Renal cortical epithelial cell (primary cell): Measurements from ENCODE around the gene ADCY1. TPM values are rescaled to one million over a fixed set of nuclear protein-coding genes. Genes with fewer than 3 reads are reported as not detected.
"Not testable (repeated sequence)": the region's sequence is repeated elsewhere in the genome, so short reads cannot be mapped to it uniquely, and the experiment has no call there.

Experiments
- DNase-seq: peaks from one replicate; pipeline ENCODE4 v3.0.0-alpha.2; 2011; ENCODE audit warnings: low read depth
- total RNA-seq: library from RNA; depleted of rRNA; stranded (reverse); fragments of >200 nt; gene quantifications from 2 replicates; pipeline ENCODE4 v1.2.3, GENCODE V29; 2014

The ADCY1 gene
- 0.10 and 0.87 TPM in 2 replicates for total RNA-seq

DNA sequence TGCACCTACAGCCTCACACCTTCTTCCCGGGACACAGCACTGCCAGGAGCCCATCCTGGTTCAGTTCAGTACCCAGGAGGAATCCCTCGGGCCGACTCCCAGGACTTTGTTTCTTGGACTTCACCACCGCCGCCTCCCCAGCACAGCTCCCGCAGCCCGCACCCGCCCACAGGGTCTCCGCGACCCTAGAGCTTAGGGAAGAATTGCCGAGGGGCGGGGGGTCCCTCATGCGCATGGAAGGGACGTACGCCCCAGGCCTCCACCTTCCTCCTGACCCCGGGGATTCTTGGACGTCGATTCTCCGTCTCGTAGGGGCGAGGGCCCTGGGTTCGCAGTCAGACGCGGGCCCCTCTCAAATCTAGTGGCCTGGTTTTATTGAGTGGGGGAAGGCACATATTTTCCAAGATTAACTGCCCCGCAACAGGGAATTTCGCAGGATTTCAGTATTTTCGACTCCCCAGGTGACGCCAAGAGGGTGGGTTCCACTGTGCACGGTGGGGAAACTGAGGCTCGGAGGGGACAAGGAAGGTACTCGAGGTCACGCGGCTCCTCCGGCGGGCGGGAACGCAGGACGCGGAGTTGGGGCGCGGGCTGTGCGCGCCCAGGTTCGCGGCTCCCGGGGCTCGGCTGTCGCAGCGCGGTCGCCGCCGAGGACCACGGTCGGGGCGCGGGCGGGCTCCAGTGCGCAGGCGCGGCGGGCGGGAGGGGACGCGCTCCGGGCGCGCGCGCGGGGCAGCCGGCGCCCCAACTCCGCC is at the start of gene ADCY1:
TSS of gene ADCY1 (plus strand) at position 708 of the 755 bp plus-strand sequence. CDS start 176 bp downstream, outside the sequence.
- DNase-seq: no peak

DNA sequence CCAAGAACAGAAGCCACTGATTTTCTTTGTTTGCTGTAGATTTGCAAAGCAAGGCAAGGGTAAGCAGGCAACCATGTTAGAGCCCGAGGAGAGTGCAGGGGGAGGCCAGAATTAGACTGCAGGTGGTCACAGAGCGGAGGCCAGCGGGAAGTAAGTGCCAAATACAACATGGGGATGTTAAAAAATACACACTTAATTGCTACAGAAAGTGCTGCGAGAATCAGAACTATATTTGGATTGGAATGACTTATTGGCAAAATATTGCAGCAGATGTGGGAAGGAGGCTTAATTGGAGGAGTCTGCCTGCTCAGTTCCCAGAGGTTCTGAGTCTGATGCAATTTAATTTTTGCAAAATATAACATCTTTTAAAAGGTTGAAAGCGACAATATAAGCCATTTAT is 49.7 kb upstream of the ADCY1 start:
- no peak for DNase-seq

DNA sequence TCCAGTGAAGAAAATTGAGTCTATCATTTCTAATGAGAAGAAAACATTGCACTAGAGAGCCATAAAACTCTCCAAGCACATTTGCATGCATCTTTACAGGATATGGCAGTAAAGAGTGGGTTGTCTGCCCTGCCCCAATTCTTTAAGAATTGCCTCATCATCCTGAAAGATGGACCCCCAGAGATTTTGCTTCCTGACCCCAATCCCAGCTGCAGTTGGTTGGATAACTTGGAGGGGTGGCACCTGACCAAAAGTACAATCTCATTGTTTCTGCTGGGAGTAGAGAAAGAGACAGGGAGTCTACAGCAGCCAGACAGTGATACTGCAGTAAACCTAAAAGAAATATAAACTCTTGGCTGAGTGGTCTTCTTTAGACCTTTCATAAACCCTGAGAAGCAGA is 49.1 kb upstream of the ADCY1 start:
- no peak for DNase-seq

DNA sequence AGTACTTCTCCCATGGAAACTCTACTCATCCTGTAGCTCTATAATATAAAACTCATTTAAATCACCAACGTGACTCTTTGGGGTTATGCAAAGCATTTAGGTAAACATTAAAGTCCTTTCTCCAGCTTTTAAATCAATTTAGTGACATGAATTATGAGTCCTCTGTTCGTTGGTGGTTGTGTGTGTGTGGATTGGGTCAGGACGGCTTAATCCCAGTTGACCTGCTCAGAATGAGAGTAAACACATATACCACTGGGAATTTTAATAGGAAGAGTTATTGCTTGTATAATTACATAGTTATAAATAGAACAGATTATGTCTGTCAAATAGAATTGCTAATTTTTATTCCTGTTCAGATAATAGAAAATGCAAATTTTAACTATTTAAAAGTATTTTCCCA is 30.7 kb upstream of the ADCY1 start:
- no peak for DNase-seq

DNA sequence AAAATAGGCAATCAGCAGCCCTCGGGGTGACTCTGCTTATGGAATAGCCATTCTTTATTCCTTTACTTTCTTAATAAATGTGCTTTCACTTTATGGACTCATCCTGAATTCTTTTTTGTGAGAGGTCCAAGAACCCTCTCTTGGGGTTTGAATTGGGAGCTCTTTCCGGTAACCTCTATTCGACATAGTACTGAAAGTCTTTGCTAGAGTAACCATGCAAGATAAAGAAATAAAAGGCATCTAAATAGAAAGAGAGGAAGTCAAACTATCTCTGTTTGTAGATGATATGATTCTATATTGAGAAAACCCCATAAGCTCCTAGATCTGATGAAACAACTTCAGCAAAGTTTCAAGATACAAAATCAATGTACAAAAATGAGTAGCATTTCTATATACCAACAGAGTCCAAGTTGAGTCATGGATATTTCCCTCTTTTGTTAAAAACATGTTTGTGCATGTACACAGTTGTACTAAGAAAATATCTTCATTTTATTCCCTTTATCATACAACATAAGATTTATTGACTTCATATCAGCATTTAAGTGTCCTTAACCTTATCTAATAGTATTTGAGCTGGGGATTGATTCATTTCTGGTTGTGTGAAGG is 29.0 kb upstream of the ADCY1 start:
- not testable (repeated sequence) for DNase-seq

DNA sequence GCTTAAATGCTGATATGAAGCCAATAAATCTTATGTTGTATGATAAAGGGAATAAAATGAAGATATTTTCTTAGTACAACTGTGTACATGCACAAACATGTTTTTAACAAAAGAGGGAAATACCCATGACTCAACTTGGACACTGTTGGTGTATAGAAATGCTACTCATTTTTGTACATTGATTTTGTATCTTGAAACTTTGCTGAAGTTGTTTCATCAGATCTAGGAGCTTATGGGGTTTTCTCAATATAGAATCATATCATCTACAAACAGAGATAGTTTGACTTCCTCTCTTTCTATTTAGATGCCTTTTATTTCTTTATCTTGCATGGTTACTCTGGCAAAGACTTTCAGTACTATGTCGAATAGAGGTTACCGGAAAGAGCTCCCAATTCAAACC is 25.3 kb upstream of the ADCY1 start:
- DNase-seq: not testable (repeated sequence)

DNA sequence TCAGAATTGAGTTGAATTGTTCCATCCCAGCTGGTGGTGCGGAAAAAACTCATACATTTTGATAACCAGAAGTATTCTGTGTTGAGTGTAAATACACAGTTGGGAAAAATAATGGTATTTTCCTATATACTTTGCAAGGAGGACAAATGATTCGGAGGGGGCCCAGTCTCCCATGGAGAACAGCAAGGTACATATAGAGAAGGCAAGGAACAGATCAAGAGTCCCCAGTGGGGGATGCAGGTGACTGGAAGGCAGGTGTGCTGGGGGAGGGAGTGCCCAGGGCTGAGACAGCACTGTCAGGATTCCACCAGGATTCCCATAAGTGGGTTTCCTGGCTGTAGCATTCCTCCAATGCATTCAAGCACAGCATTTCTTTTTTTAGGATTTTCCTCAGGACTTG is 10.8 kb upstream of the ADCY1 start:
- DNase-seq: no peak

DNA sequence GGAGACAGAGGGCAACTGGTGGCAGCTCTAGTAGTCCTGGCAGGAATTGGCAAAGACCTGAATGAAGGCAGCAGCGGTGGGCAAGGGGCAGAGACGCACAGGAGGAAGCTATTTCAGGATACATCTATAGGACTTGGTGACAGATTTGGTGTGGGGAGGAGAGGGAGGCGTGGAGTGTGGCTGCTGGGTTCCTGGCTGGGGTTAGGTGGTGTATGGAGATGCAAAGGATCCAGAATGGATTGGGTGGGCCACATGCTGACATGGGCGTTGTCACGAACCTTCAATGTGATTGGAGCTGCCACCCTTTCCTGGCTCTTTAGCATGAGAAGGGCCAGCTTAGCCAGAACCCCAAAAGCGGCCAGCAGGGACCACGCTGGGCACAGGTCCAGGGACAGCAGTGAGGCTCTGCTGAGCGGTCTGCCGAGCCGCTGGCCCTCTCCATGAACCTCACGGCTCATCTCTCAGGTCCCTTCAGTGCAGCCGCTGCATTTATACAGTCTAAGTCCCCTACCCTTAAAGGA is 10.2 kb upstream of the ADCY1 start:
- DNase-seq: no peak

DNA sequence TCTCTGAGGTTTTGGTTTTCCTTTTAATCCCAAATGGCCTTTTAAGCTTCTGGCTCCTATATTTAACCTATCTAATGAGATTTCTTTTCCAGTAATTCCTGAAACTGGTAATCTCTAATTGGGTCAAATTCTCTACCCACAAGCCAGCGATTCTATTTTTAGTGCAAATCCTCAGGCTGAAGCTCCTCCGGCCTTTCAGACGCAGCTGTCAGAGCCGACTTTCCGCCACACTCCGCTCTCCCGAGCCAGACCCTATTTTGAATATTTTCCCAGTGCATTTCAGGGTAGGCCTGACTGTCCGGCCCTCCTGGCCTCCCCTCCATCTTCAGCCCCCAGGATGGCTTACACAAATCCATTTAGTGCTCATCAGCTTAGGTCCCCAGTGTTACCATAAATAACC is 9.7 kb upstream of the ADCY1 start:
- no peak for DNase-seq

DNA sequence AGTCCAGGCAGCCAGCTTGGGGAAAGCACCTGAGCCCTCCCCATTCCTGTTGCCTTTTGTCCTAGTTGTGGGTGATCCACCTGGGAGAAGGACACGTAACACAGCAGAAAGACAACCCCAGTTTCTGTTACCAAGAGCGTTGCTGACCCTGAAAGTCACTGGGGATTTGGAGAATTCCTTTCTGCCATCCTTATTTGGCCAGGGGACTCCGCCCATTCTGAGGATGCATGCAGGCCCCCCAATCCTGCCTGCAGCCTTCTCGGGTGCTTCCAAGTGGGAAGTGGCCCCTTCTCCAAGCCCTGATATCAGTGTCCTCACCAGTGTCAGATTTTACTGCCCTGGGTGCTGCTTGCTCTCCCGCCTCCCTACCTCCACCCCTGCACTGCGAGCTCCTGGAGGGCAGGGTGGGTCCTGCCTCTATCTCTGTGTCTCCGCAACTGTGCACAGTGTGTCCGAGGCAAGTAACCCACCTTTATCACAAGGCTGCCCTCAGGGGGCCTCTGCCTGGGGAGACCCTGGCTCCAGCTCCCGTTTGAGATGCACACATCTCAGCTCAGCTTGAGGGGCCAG is 9.2 kb upstream of the ADCY1 start:
- no peak for DNase-seq

DNA sequence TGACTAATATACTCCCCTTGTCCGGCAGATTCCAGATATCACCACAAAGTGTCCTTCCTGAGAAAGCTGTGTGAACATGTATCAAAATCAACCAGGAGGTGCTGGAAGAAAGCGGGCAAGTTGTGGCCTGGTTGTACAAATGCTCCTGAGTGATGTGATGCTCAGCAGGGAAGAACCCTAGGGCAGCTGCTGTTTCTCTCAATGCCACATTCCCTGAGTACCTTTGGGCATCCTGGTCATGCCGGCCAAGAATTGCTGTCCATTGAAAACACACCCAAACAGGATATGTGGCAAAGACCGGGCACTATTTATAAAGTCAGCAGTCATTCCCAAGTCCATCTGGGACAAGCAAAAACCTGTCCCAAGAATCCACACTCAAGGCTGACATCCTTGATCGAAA is 7.8 kb upstream of the ADCY1 start:
- DNase-seq: no peak

DNA sequence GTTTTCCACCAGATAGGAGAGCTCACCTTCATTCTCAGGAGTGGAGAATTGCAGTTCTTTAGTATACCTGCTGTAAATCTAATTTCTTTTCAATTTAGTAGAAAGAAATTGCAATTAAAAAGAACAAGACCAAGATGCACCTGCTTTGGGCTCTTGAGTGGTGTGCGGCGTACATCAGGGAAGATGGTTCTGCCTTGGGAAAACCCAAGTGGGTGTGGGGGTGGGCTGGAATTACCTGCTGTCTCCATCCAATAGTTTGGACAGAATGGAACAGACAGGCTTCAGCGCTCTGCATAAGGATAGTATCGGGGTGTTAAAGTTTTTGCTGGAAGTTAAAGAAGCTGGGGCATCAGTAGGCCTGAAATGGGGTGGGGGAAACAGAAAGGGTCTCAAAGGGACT is 7.2 kb upstream of the ADCY1 start:
- no peak for DNase-seq

DNA sequence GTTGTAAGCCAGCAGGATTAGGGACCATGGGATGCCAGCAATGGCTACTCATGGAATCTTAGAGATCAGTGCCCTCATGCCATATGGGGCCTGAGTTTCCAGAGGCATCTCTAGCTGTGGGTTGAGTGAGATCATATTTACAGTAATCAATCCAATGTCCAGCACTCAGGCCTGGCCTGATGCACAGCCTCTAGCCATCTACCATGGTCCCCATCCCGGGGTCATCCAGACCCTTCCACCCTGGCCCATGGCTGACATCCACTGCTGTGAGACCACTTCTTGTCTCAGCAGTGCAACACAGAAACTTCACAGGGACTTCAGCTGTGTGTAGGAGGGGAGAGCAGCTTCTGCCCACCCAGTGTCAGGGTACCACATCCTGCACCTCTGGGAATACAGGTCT is 6.5 kb upstream of the ADCY1 start:
- DNase-seq: no peak

DNA sequence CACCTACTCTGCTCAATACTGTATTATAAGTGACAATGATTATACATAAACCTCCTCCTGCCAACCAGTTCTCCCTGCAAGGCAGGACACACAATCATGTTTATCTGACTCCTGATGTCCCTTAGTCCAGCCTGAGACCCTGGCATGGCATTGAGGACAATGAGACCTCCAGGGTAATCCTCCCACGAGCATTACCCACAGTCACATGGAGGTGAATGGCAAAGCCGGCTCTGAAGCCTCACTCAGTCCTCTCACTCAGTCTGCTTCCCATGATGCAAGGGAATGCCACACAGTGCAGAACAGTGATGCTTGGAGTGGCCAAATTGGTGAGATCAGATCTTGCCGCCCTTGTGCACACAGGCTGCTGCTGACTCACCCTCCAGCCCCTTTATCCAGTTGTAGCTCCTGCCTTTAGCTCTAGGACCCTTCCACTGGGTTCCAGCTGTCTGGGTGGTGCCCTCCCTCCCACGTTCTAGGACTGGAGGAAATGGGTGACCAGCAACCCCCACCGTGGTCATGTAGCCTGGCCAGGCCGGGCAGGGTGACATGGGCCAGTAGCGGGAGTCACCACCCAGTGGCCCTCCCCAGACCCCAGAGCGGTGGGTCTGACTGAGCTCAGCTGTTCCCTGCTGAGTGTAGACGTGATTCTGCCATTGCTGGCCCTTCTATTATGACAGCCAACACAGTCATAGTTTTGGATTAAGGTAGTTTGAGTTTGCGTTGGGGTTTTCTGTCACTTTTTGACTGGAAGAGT is 5.5 kb upstream of the ADCY1 start:
- no peak for DNase-seq

DNA sequence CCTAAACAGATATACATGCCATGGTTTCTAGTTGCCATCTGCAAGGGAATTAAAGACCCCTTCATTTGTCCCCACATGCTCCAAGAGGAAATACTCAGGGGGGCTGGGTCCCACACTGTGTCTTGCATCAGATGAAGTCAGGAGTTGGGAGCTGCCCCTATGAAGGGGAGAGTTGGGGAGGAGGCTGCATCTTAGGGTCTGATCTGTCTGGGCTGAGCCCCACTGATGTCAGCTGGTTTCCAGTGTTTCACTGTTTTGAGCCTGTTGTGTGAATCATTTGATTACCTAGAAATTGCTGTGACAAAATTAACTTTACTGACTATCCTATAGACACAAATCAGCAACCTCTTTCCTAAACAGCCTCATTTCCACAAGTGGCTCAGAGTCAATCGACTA is 4.9 kb upstream of the ADCY1 start:
- DNase-seq: no peak

DNA sequence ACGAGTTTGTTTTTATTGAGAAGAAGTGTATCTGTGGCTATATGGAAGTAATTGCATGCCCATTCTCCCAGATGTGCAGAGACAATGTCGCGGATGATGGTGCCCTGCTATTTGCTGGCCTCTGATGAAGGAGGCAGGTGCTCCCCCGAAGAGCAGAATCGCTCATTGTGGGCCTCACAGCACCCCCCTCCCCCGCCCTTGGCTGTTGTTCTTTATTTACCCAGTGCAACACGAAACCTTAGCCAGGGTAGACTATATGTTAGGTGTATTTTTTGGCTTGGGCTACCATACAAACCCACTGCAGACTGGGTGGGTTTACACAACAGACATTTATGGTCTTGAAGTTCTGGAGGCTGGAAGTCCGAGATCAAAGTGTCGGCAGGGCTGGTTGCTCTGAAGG is 3.4 kb upstream of the ADCY1 start:
- DNase-seq: no peak

DNA sequence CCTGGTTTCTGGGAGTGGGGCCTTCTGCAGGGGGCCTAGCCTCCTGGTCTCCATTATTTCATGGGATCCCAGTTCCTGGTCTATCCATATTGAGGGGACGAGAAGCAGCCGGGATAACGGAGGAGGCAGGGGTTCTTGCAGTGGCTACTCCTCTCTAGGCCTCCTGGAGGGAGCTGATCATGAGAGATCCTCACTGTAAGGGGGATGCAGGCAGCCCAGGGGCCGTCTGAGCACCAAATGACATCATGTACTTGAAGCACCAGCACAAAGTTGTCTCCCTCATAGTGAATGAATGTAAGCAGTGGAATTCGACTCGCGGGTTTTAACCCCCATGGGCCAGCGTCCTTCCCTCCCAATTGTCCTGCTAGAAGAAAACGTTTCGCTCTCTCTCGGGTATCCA is 964 bp upstream of the ADCY1 start:
- no peak for DNase-seq

DNA sequence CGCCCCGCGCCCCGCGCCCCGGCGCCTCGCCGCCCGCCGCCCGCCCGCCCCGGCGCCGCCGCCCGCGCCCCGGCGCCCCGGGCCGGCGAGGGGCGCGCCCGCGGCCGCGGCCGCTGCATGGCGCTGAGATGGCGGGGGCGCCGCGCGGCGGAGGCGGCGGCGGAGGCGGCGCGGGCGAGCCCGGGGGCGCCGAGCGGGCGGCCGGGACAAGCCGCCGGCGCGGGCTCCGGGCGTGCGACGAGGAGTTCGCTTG is 174 bp downstream of the ADCY1 start:
- DNase-seq: no peak

DNA sequence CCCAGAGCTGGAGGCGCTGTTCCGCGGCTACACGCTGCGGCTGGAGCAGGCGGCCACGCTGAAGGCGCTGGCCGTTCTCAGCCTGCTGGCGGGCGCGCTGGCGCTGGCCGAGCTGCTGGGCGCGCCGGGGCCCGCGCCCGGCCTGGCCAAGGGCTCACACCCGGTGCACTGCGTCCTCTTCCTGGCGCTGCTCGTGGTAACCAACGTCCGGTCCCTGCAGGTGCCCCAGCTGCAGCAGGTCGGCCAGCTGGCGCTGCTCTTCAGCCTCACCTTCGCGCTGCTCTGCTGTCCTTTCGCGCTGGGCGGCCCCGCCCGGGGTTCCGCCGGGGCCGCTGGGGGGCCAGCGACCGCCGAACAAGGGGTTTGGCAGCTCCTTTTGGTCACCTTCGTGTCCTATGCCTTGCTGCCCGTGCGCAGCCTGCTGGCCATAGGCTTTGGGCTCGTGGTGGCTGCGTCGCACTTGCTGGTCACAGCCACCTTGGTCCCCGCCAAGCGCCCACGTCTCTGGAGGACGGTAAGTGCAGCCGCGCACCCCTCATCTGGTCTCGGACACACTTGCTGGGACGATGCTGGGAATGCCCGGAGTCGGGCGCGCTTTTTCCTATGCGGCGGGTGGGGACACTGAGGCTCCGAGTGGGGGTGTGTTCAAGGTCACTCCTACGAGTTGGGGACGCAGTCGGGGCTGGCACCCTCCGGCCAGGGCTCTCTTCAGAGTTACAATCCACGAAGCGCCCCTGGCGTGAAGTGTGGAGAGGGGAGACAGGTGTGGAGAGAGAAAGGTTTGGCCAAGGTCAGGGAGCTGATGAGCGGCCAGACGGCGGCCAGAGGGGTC is 717 bp downstream of the ADCY1 start:
- DNase-seq: no peak

DNA sequence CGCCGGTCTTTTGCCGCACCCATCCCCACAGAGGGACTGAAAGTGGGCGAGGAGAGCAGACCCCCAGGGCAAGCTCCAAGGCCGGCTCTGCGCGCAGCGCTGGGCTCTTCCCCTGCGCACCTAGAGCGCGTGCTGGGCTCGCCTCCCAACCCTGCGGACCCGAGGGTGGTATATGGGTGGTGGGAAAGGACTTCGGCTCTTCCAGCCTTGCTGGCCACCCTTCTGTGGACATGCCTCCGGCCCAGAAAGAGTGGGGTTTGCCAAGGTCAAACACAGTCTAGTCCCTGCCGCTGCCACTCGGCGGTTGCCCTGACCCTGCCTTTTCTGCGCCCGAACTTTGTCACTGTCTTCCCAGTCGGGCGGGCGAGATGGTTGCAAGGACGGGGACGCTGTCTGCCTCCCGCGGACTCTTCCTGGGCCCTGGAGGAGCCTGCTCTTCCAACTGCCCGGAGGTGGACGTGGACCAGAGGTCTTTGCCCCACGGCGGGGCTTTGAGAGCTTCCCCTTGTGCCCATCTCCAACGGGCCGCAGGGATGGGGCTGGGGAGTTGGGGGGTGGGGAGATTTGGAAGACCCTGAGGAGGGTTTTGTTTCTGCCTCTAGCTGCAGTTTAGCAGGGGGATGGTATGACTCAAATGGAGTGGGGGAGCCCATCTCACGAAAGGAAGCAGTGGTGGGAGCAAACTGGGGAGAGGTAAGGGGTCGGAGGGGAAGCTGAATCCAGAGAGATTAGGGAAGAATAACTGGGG is 1.5 kb downstream of the ADCY1 start:
- DNase-seq: no peak

DNA sequence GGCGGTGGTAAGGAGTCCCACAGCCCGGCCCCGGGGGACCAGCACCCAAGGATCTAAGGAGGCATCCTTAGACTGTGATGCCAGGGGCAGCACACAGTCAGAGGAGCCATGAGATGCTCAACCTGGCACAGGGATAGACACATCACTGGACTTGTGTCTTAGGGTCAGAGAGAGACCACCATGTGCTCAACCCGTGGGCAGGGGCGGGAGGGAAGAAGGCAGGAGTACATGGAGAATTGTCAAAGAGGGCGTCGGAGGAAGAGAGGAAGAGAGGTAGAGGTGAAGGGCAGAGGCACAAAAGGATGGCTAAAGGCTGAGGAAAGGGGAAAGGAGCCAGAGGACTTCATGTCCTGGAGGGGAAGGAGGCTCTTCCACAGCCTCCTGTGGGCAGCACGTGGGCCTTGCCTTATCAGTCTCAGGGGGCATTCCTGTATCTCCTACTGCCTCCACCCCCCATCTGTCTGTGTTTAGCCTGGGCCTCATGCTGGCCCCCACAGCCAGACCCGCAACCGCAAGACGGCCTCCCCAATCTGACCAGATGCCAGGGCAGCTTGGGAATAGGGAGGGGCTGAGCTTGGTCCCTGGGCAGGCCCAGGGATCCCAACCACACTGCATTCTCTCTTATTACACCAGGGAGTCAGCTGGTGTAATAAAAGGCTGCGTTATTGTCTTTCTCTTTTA is 2.2 kb downstream of the ADCY1 start:
- no peak for DNase-seq
